VCaP (cell line): ENCODE data around the gene INTS11.

Experiments
- H3K27ac ChIP-seq: fragments of 450-650 bp; 2 replicates; pipeline ENCODE4 v1.5.1; 2017
- CTCF ChIP-seq: fragments of 450-650 bp; conservative IDR thresholded peaks from 2 replicates; pipeline ENCODE4 v1.5.1; 2017; ENCODE audit warnings: mild to moderate bottlenecking, moderate library complexity

INTS11 gene

GRCh38 chr1:1333551-1334241 is 9.2 kb upstream of the INTS11 start:
- H3K27ac ChIP-seq: no peak overlapping the region
- no peak for TF ChIP-seq CTCF

GRCh38 chr1:1332774-1333480 is 8.5 kb upstream of the INTS11 start:
- no peak for TF ChIP-seq CTCF
- no peak overlapping the region for H3K27ac ChIP-seq

GRCh38 chr1:1332031-1332755 is 7.7 kb upstream of the INTS11 start:
- no peak overlapping the region for H3K27ac ChIP-seq

GRCh38 chr1:1331068-1331965 is 6.9 kb upstream of the INTS11 start, which contains the start of gene TAS1R3:
Gene TAS1R3, plus strand, starts transcription at chr1:1331280. Its CDS starts 66 bp downstream, at chr1:1331346.
- H3K27ac ChIP-seq: no peak within 1 kb of the TSS; the same call in 1 of the 2 replicates
- TF ChIP-seq CTCF: no peak

More at GRCh38 chr1:1332031-1332755, 7.7 kb upstream of the INTS11 start:
- TF ChIP-seq CTCF: no peak

GRCh38 chr1:1330366-1331067 is 6.1 kb upstream of the INTS11 start:
- no peak overlapping the region for H3K27ac ChIP-seq
- TF ChIP-seq CTCF: no peak

GRCh38 chr1:1329304-1330210 is 5.1 kb upstream of the INTS11 start:
- TF ChIP-seq CTCF: no peak
- H3K27ac ChIP-seq: no peak overlapping the region
